B cell (primary cell): Measurements from ENCODE around the gene CMIP. TPM values are rescaled to one million over a fixed set of nuclear protein-coding genes. Genes with fewer than 3 reads are reported as not detected.

Source experiments
- ATAC-seq: fragments of 200-7000 bp; cut with Tn5 transposase; one replicate; pipeline ENCODE4 v1.10.0; 2021; ENCODE audit warnings: low read depth, mild to moderate bottlenecking, moderate number of reproducible peaks, moderate library complexity
- CTCF ChIA-PET: fragments of 350-600 bp; sonication (Branson Sonifier 250); formaldehyde crosslinking; loops from one replicate; lab custom pipeline; 2021; ENCODE audit warnings: antibody characterized with exemption, inconsistent platforms; lab: Charles Lee
- POLR2A ChIA-PET: fragments of 350-600 bp; sonication (Branson Sonifier 250); formaldehyde crosslinking; loops from one replicate; lab custom pipeline; 2021; ENCODE audit warnings: antibody characterized with exemption; lab: Charles Lee
- DNase-seq: peaks from one replicate; pipeline ENCODE4 v3.0.0; 2013
- H2AFZ ChIP-seq: 2 replicates; pipeline ENCODE4 v1.6.1; 2012; ENCODE audit warnings: mild to moderate bottlenecking, low read depth, low read length; ENCODE audit not compliant: insufficient read depth, poor library complexity, severe bottlenecking
- H3K27ac ChIP-seq, 2 donors: 1 replicate in 1 of 2; 2 replicates in 1 of 2; pipeline ENCODE4 v1.5.1; 2012 to 2013; ENCODE audit warnings: low read length in 2 of 2, mild to moderate bottlenecking in 2 of 2, moderate library complexity in 1 of 2
- H3K27me3 ChIP-seq, 4 experiments: fragments of 200-600 bp in 1 of 4; sonication (generic) in 1 of 4; replicated peaks in 1 of 4; 1 replicate in 2 of 4; 2 replicates in 2 of 4; pipeline versions ENCODE4 v1.6.1 to v1.7.0; 2013 to 2016; ENCODE audit warnings: low read length in 3 of 4, mild to moderate bottlenecking in 2 of 4, mixed read lengths in 1 of 4, moderate library complexity in 1 of 4; ENCODE audit not compliant: insufficient read depth in 4 of 4, control insufficient read depth in 3 of 4; ENCODE audit errors: control extremely low read depth in 1 of 4
- H3K36me3 ChIP-seq, 2 experiments: replicated peaks in 1 of 2; 1 replicate in 1 of 2; 2 replicates in 1 of 2; pipeline versions ENCODE4 v1.6.1 to v1.7.1; 2013; ENCODE audit warnings: low read length in 1 of 2; ENCODE audit not compliant: insufficient read depth in 2 of 2, control insufficient read depth in 1 of 2; ENCODE audit errors: control extremely low read depth in 1 of 2, extremely low read depth in 1 of 2
- H3K4me1 ChIP-seq, 2 donors: fragments of 200-600 bp in 1 of 2; sonication (generic) in 1 of 2; 1 replicate in 1 of 2; 2 replicates in 1 of 2; pipeline versions ENCODE4 v1.5.1 to v1.6.1; 2013 to 2017; ENCODE audit warnings: low read length in 2 of 2; ENCODE audit not compliant: control insufficient read depth in 2 of 2, insufficient read depth in 2 of 2
- H3K4me2 ChIP-seq: replicated peaks from 2 replicates; pipeline ENCODE3; 2012; ENCODE audit warnings: mild to moderate bottlenecking, low read depth, low read length; ENCODE audit not compliant: poor library complexity, severe bottlenecking
- H3K4me3 ChIP-seq, 5 experiments: fragments of 200-600 bp in 1 of 5; sonication (generic) in 1 of 5; 1 replicate in 3 of 5; 2 replicates in 2 of 5; pipeline versions ENCODE4 v1.5.1 to v1.7.0; 2011 to 2016; ENCODE audit warnings: low read length in 4 of 5, mild to moderate bottlenecking in 4 of 5, low read depth in 2 of 5, control low read depth in 1 of 5, moderate library complexity in 1 of 5; ENCODE audit not compliant: insufficient read depth in 1 of 5; ENCODE audit errors: control extremely low read depth in 1 of 5, extremely low read depth in 1 of 5
- H3K79me2 ChIP-seq: fragments of 200-600 bp; sonication (generic); one replicate; pipeline ENCODE4 v1.6.0; 2016; ENCODE audit warnings: low read length; ENCODE audit not compliant: control insufficient read depth, insufficient read depth
- H3K9ac ChIP-seq: fragments of 200-600 bp; sonication (generic); 2 replicates; pipeline ENCODE4 v1.6.1; 2017; ENCODE audit warnings: mild to moderate bottlenecking, low read length, moderate library complexity
- H3K9me3 ChIP-seq, 3 donors: one replicate each; pipeline versions ENCODE4 v1.6.1 to v1.7.1; 2013; ENCODE audit warnings: low read length in 2 of 3; ENCODE audit not compliant: control insufficient read depth in 2 of 3, insufficient read depth in 1 of 3; ENCODE audit errors: control extremely low read depth in 1 of 3
- H4K20me1 ChIP-seq: 2 replicates; pipeline ENCODE4 v1.6.0; 2012; ENCODE audit warnings: mild to moderate bottlenecking, low read length; ENCODE audit not compliant: insufficient read depth, control insufficient read depth, poor library complexity, severe bottlenecking
- H3K27ac Mint-ChIP-seq: one replicate; pipeline ENCODE4 v1.8.0; 2021; ENCODE audit warnings: mixed read lengths
- H3K27me3 Mint-ChIP-seq: one replicate; pipeline ENCODE4 v1.8.0; 2021; ENCODE audit warnings: mixed read lengths
- H3K4me1 Mint-ChIP-seq: one replicate; pipeline ENCODE4 v1.8.0; 2021; ENCODE audit warnings: mixed read lengths
- H3K4me3 Mint-ChIP-seq: one replicate; pipeline ENCODE4 v1.8.0; 2021; ENCODE audit warnings: mixed read lengths
- H3K9me3 Mint-ChIP-seq: one replicate; pipeline ENCODE4 v1.8.0; 2022; ENCODE audit warnings: mixed read lengths; ENCODE audit not compliant: insufficient read depth
- EZH2 ChIP-seq: IDR thresholded peaks from 2 replicates; pipeline ENCODE4 v1.6.1; 2012; ENCODE audit warnings: borderline replicate concordance, low read depth, mild to moderate bottlenecking, moderate library complexity, low read length; ENCODE audit not compliant: insufficient read depth, poor library complexity, severe bottlenecking
- WGBS: methylation state at CpG from one replicate; pipeline ENCODE4 v1.1.5; 2013; ENCODE audit warnings: missing lambda C conversion rate; ENCODE audit not compliant: insufficient coverage; 5-methylcytosine and 5-hydroxymethylcytosine counted together
- intact Hi-C: fragments of 100-400 bp; cut with micrococcal nuclease; formaldehyde crosslinking; loops from one replicate; pipeline ENCODE4 v1.10.0; 2022
- polyA plus RNA-seq: library from polyadenylated mRNA; depleted of rRNA; stranded (reverse); fragments of >200 nt; gene quantifications from 2 replicates; pipeline ENCODE4 v1.2.3, GENCODE V29; 2012
- total RNA-seq, 2 donors: library from RNA; stranded (reverse); fragments of 120-200 nt in 1 of 2; gene quantifications; 1 replicate in 1 of 2; 2 replicates in 1 of 2; pipeline versions ENCODE4 v1.2.3 to v1.2.4, GENCODE V29; 2013 to 2022
- TF ChIP-seq, protein P1 (sequence below): fragments of 200-600 bp; IDR thresholded peaks from one replicate; pipeline ENCODE4 v1.8.0; 2022; ENCODE audit warnings: antibody characterized with exemption, mild to moderate bottlenecking

Gene CMIP
- total and polyA plus RNA-seq, 2 donors (not counting 1 experiment from before 2014, with no cell fraction given) = 27.1 to 155 TPM

DNA sequence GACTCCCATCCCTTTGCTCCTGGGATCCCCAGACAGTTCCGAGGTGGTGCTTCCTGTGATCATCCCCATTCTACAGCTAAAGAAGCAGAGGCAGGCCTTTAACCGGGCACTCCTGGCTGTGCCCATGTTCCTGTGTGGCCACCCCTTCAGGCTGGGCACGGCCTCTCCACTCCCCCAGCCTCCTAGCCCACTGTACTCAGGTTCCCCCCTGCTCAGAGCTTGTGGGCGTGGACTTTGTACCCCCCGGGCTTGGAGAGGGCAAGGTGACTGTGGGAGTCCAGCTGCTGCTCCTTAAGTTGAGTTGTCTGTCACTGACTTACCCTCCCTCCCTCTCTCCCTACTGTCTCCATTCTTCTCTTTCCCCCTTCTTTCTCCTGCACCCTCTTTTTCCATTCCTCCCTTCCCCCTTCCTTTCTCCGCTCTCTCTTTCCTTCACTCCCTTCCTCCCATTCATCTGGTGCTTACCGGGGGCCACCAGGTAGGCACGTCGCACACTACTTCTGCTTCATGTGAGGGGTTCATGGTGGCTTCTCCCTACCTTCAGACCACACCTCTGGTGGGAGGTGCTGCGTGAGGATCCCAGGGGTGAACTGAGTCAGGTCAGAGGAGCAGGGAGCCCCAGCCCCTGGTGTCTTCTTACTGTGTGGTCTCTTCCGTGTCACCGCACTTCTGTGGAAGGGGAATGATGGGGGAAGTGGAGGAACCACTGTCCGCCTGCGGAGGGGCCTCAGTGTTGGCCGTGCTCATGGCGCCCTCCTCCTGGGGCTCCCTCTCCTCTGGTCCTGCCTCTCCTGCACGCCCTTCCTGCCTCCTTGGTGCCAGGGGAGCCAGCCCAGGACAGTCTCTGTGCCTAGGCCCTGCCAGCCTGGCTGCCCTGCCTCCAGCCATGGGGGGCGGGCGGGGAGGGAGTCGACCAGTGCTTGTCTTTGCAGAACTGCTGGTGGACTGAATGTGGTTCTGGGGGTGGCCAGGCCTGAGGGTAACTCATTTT is 29.7 kb downstream of the CMIP start:
- Histone ChIP-seq H3K79me2 (peaks cover 95% of the 10 kb centered on the region), H3K4me2 (no peak overlapping the region), H3K9me3 (no peaks in the 10 kb centered on the region), H3K36me3 (peaks cover 0 to 25% of the 10 kb centered on the region in 2 experiments), H2AFZ (no peak overlapping the region), H3K4me1 (peaks cover 76 to 83% of the 10 kb centered on the region in 2 donors), H3K9ac (no peak overlapping the region), H3K27ac (no peak overlapping the region), H4K20me1 (peaks cover 5% of the 10 kb centered on the region), H3K4me3 (no peak overlapping the region), H3K27me3 (no peaks in the 10 kb centered on the region)
- no peak for TF ChIP-seq EZH2
- TF ChIP-seq, protein P1, sequence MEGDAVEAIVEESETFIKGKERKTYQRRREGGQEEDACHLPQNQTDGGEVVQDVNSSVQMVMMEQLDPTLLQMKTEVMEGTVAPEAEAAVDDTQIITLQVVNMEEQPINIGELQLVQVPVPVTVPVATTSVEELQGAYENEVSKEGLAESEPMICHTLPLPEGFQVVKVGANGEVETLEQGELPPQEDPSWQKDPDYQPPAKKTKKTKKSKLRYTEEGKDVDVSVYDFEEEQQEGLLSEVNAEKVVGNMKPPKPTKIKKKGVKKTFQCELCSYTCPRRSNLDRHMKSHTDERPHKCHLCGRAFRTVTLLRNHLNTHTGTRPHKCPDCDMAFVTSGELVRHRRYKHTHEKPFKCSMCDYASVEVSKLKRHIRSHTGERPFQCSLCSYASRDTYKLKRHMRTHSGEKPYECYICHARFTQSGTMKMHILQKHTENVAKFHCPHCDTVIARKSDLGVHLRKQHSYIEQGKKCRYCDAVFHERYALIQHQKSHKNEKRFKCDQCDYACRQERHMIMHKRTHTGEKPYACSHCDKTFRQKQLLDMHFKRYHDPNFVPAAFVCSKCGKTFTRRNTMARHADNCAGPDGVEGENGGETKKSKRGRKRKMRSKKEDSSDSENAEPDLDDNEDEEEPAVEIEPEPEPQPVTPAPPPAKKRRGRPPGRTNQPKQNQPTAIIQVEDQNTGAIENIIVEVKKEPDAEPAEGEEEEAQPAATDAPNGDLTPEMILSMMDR = no peak
- H3K4me1 Mint-ChIP-seq = peaks cover 90% of the 10 kb centered on the region
- CTCF ChIA-PET = interaction anchor here (0.6 to 1.1 kb wide), 4 partner anchors 10 to 343 kb away, joined by 3 read pairs; no protein-coding TSS in a partner anchor
- DNase-seq (no peak), ATAC-seq (no peak)
- no peaks in the 10 kb centered on the region for H3K9me3 Mint-ChIP-seq
- H3K27me3 Mint-ChIP-seq = no peaks in the 10 kb centered on the region
- intact Hi-C loops = no loop called here
- WGBS = 95% methylated on average over 14 of the region's 20 CpGs
- no peak overlapping the region for H3K4me3 Mint-ChIP-seq
- POLR2A ChIA-PET = interaction anchor here (0.6 kb wide), 1 partner anchor 391 kb away, joined by 3 read pairs; no protein-coding TSS in a partner anchor
- H3K27ac Mint-ChIP-seq = peak overlapping the region; percentile 26
